OCI-LY1 (cell line): Measurements from ENCODE around the gene LRRC8B.
A peak's percentile ranks its signal among the peaks of the same experiment; 100 is the strongest.

Experiments
- H2AFZ ChIP-seq: fragments of 200-600 bp; sonication (generic), shearing (Covaris generic); 2 replicates; pipeline ENCODE4 v1.6.0; 2014; ENCODE audit warnings: antibody characterized with exemption, mild to moderate bottlenecking, low read length
- H3F3A ChIP-seq: fragments of 200-600 bp; sonication (generic), shearing (Covaris generic); 2 replicates; pipeline ENCODE4 v1.6.0; 2014; ENCODE audit warnings: mild to moderate bottlenecking, antibody characterized with exemption, low read length, moderate library complexity; ENCODE audit not compliant: insufficient read depth
- H3K27ac ChIP-seq: fragments of 200-600 bp; sonication (generic); 2 replicates; pipeline ENCODE4 v1.5.1; 2014; ENCODE audit warnings: low read length, mixed run types, mild to moderate bottlenecking, low read depth; ENCODE audit not compliant: poor library complexity, severe bottlenecking
- H3K27me3 ChIP-seq: fragments of 200-600 bp; sonication (generic); 2 replicates; pipeline ENCODE4 v1.6.0; 2014; ENCODE audit warnings: antibody characterized with exemption, mild to moderate bottlenecking, low read length, moderate library complexity; ENCODE audit not compliant: insufficient read depth
- H3K36me3 ChIP-seq: fragments of 200-600 bp; sonication (generic); 2 replicates; pipeline ENCODE4 v1.6.1; 2014; ENCODE audit warnings: mild to moderate bottlenecking, antibody characterized with exemption, low read length, moderate library complexity, mixed read lengths; ENCODE audit not compliant: insufficient read depth
- H3K4me1 ChIP-seq: fragments of 200-600 bp; sonication (generic); 2 replicates; pipeline ENCODE4 v1.5.1; 2014; ENCODE audit warnings: mild to moderate bottlenecking, low read length, moderate library complexity; ENCODE audit not compliant: insufficient read depth, severe bottlenecking
- H3K4me2 ChIP-seq: fragments of 200-600 bp; sonication (generic), shearing (Covaris generic); 2 replicates; pipeline ENCODE4 v1.6.1; 2014; ENCODE audit warnings: low read length
- H3K4me3 ChIP-seq: fragments of 200-600 bp; sonication (generic); 2 replicates; pipeline ENCODE4 v1.5.1; 2014; ENCODE audit warnings: low read length, low read depth, mild to moderate bottlenecking, mixed read lengths; ENCODE audit not compliant: poor library complexity, severe bottlenecking
- H3K79me2 ChIP-seq: fragments of 200-600 bp; shearing (Covaris generic); 2 replicates; pipeline ENCODE4 v1.6.1; 2016; ENCODE audit warnings: mixed run types, low read length, mixed read lengths; ENCODE audit not compliant: insufficient read depth
- H3K9ac ChIP-seq: fragments of 200-600 bp; sonication (generic), shearing (Covaris generic); 2 replicates; pipeline ENCODE4 v1.6.1; 2014; ENCODE audit warnings: mild to moderate bottlenecking, low read length, mixed read lengths
- H3K9me2 ChIP-seq: fragments of 200-600 bp; sonication (generic), shearing (Covaris generic); 2 replicates; pipeline ENCODE4 v1.6.1; 2014; ENCODE audit warnings: low read depth, mild to moderate bottlenecking, low read length, mixed read lengths
- H3K9me3 ChIP-seq: fragments of 200-600 bp; shearing (Covaris generic); 2 replicates; pipeline ENCODE4 v1.6.1; 2014; ENCODE audit warnings: low read length, mixed read lengths
- H4K20me1 ChIP-seq: fragments of 200-600 bp; sonication (generic), shearing (Covaris generic); 2 replicates; pipeline ENCODE4 v1.6.0; 2016; ENCODE audit warnings: mild to moderate bottlenecking, low read length; ENCODE audit not compliant: insufficient read depth
- EZH2 ChIP-seq: fragments of 200-600 bp; sonication (generic), shearing (Covaris generic); IDR thresholded peaks from 2 replicates; pipeline ENCODE4 v1.8.0; 2017; ENCODE audit warnings: borderline replicate concordance, mixed run types, mild to moderate bottlenecking, antibody characterized with exemption, low read length, moderate library complexity, mixed read lengths
- TF ChIP-seq, protein P1 (sequence below): fragments of 200-600 bp; sonication (generic), shearing (Covaris generic); IDR thresholded peaks from 2 replicates; pipeline ENCODE4 v1.5.1; 2017; ENCODE audit warnings: mild to moderate bottlenecking, antibody characterized with exemption, low read length, moderate library complexity, mixed read lengths

LRRC8B gene

DNA sequence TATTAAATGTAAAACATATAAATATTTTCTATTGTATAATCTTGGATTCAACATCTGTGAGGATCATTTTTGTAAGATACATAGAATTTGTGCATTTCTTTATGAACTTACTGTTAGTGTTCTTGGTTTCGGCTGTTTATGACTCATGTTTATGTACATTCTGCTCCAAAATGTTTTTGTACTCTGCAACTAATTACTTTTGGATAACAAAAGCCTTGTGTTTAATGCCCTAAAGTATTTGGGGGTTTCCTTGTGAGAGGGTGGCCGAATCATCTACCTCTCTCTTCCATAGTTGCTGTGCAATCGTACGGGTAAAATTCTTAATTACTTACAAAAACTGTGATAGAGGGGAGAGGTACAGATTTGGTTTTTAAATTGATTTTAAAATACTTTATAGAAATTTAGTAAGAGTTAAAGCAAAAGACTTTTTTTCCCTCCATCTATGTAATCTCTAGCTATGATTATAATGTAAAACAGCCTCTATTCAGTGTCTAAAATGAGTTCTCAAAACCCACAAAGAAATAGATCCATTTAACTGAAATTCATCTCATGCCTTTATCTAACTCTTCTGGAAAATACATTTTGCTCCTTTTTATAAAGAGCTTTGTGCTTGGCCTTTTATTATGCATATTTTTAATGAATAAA, 69.6 kb downstream of the LRRC8B start:
- Histone ChIP-seq H3K79me2 (no peaks in the 10 kb centered on the region), H3K4me2 (no peak overlapping the region), H3K4me1 (peaks cover 12% of the 10 kb centered on the region), H3K36me3 (peaks cover 15% of the 10 kb centered on the region; the same call in 1 of the 2 replicates), H3K9ac (no peak overlapping the region), H3K9me2 (no peaks in the 10 kb centered on the region), H3K9me3 (no peaks in the 10 kb centered on the region), H2AFZ (no peak overlapping the region), H3K27me3 (no peaks in the 10 kb centered on the region), H3K27ac (no peak overlapping the region), H4K20me1 (no peaks in the 10 kb centered on the region), H3K4me3 (no peak overlapping the region), H3F3A (no peaks in the 10 kb centered on the region)
- TF ChIP-seq, protein P1, sequence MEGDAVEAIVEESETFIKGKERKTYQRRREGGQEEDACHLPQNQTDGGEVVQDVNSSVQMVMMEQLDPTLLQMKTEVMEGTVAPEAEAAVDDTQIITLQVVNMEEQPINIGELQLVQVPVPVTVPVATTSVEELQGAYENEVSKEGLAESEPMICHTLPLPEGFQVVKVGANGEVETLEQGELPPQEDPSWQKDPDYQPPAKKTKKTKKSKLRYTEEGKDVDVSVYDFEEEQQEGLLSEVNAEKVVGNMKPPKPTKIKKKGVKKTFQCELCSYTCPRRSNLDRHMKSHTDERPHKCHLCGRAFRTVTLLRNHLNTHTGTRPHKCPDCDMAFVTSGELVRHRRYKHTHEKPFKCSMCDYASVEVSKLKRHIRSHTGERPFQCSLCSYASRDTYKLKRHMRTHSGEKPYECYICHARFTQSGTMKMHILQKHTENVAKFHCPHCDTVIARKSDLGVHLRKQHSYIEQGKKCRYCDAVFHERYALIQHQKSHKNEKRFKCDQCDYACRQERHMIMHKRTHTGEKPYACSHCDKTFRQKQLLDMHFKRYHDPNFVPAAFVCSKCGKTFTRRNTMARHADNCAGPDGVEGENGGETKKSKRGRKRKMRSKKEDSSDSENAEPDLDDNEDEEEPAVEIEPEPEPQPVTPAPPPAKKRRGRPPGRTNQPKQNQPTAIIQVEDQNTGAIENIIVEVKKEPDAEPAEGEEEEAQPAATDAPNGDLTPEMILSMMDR, result no peak
- TF ChIP-seq EZH2, result no peak

DNA sequence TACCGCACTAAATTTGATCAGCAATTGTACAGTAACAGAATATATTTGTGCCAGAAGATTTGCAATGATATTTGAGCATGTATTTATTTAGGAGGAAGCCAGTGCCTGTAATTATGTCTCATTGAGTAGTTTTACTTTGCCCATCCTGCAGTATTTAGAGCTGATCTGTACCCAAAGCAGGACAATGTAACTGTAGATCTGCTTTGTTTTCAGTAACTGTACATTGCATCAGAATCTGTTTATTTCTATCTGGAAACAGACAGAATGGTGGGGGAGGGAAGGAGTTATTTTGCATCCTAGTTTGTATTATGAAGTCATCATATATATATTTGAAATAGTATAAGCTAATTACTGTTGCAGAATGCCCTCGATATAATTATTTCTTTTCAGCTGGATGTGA, 72.1 kb downstream of the LRRC8B start:
- peaks cover 15% of the 10 kb centered on the region; the same call in 1 of the 2 replicates for H3K36me3 ChIP-seq
- no peaks in the 10 kb centered on the region for H3F3A ChIP-seq
- no peak overlapping the region for H3K4me2 ChIP-seq
- H3K9me3 ChIP-seq, result no peaks in the 10 kb centered on the region
- H2AFZ ChIP-seq, result no peak overlapping the region
- no peaks in the 10 kb centered on the region for H3K27me3 ChIP-seq
- no peak overlapping the region for H3K9ac ChIP-seq
- no peaks in the 10 kb centered on the region for H3K9me2 ChIP-seq
- H4K20me1 ChIP-seq, result no peaks in the 10 kb centered on the region
- no peaks in the 10 kb centered on the region for H3K79me2 ChIP-seq
- peaks cover 12% of the 10 kb centered on the region for H3K4me1 ChIP-seq
- H3K27ac ChIP-seq, result no peak overlapping the region
- TF ChIP-seq, protein P1, result no peak
- no peak for TF ChIP-seq EZH2
- H3K4me3 ChIP-seq, result no peak overlapping the region

- TF ChIP-seq EZH2, result no peak
- TF ChIP-seq, protein P1, result peak; percentile 84
- Histone ChIP-seq H3K9ac (no peak overlapping the region), H3K36me3 (peaks cover 5% of the 10 kb centered on the region; the same call in 1 of the 2 replicates), H2AFZ (no peak overlapping the region), H3K27me3 (no peaks in the 10 kb centered on the region), H3K4me2 (no peak overlapping the region), H4K20me1 (no peaks in the 10 kb centered on the region), H3K9me2 (no peaks in the 10 kb centered on the region), H3K4me1 (peaks cover 12% of the 10 kb centered on the region), H3K27ac (no peak overlapping the region), H3K4me3 (no peak overlapping the region), H3K9me3 (no peaks in the 10 kb centered on the region), H3F3A (no peaks in the 10 kb centered on the region), H3K79me2 (no peaks in the 10 kb centered on the region)
Measured at GRCh38 chr1:89598450-89599331, 74.1 kb downstream of the LRRC8B start.
